HG02973 (cell line): Measurements from ENCODE around the gene RPRD1B.

Experiments used
- ATAC-seq: cut with Tn5 transposase; IDR thresholded peaks from one replicate; pipeline ENCODE4 v1.9.1; 2021; ENCODE audit warnings: moderate library complexity; ENCODE audit not compliant: unreplicated experiment

RPRD1B gene

GRCh38 chr20:38116409-38117165, 83.0 kb downstream of the RPRD1B start:
- no peak for ATAC-seq

DNA sequence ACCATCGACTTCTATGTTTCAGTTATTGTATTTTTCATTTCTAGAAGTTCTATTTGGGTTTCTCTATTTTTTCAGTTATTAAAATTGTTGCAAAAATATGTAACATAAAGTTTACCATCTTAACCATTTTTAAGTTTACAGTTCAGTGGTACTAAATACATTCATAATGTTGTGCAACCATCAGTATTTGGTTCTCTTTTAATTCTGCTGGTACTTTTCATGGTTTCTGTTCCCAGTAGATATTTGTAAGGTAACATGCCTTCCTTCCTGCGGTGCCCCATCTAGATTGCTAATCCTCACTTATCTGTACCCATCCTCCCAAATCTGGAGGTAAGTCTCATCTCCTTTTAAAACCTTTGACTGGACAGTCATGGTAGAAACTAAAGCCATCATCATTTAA, 83.7 kb downstream of the RPRD1B start:
- no peak for ATAC-seq

GRCh38 chr20:38117635-38118034, 84.1 kb downstream of the RPRD1B start:
- ATAC-seq: no peak

- ATAC-seq: no peak
Measured at GRCh38 chr20:38119446-38119845, 85.9 kb downstream of the RPRD1B start.

GRCh38 chr20:38120625-38120988, 87.1 kb downstream of the RPRD1B start:
- no peak for ATAC-seq

- ATAC-seq: no peak
Measured at GRCh38 chr20:38121741-38122140, 88.2 kb downstream of the RPRD1B start.

- ATAC-seq: no peak
Measured at GRCh38 chr20:38123021-38123587, 89.6 kb downstream of the RPRD1B start.

DNA sequence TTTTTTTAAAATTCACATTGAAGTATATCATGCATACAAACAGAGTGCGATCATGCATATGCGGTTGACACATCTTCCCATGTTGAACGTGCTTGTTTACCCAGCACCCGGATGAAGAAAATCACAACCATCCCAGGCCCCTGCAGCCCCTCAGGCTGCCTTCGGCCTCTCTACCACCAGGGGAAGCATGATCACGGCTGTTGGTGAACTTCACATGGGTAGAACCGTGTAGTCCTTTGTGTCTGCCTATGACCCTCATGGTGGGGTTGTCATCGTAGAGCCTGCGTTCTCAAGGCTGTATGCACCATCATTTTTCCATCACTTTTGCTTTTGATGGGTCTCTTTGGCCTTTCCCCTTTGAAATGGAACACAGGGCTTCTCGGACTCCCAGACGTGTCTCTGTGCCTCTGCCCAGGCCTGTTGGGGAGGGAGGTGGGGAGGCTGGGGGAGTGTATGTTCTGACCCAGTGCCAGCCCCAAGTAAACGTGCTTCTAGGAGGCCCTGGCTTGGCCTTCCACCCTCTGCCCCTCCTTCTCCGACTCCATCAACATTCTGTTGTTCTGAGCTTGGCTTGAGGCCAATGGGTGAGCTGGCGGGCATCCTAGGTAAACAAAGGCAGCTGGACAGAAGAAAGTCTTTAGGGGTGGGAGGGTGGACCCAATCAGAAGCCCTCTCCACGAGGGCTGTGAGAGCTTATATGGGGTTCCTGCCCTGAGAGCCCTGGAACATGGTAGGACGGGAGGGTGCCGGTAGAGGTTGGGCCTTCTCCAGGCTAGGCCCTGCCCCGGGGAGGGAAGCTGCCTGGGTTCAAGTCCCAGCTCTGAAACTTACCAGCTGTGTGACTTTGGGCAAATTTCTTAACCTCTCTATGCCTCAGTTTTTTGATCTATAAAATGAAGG, 91.9 kb downstream of the RPRD1B start:
- ATAC-seq: no peak

DNA sequence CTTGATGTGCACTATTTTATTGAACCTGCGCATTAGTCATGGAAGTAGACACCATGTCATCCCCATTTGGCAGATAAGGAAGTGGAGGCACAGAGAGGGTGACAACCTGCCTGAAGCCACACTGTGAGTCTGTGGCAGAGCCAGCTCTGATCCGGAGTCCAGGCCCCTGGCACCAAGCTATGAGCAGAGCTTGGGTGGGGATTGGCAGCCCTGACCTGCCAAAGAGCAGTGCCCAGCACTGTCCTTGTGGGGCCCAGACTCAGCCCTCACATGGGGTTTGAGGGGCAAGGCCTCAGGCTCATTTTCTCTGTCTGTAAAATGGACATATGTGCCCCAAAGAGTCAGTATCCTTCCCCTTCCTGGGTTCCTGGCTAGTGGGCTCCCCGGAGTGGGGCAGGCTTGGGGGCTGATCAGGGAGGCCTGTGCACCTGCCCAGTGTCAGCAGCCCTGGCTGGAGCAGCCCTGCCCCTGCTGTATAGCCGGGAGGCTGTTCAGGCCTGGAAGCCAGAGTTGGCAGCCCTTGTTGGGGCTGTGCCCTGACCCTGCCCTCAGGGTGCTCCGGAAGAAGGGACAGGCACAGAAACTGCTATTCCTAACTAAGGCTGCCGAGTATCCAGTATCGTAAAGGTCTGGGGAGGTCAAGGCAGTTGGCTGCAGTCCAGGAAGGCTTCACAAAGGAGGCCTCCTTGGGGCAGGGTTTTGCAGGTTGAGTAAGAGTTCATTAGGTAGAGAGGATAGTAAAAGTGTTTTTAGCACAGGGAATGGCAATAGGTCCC, 92.8 kb downstream of the RPRD1B start:
- no peak for ATAC-seq

DNA sequence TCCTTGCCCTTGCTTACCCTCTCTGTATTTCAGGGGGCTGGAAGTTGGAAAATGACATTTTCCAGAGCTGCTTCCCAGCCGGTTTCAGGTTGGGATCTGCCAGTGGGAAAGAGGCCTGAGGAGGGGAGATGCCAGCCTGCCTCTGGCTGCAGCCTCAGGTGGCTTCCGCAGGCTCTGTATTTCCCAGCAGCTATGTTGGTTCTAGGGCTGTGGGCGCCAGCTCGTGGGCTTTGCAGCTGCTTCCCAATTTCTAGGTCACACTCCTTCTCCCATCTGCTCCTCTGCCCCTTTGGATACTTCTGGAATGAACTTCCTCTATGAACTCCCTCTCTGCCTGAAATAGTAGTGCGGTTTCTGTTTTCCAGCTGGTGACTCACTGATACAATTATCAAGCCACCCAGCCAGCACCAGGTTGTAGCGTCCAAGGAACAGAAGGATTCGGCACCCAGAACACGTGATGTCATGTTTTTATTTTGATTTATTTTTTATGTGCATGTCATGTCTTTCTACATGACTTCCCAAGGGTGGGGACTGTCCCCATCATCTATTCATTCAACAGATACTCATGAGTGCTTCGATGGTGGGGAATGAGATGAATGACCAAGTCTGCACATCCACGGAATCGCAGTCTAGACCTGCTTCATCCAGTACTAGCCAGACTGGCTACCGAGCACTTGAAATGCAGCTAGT, 93.5 kb downstream of the RPRD1B start:
- no peak for ATAC-seq

GRCh38 chr20:38127920-38128528, 94.5 kb downstream of the RPRD1B start:
- ATAC-seq: no peak

- ATAC-seq: no peak
Measured at GRCh38 chr20:38128691-38129090, 95.1 kb downstream of the RPRD1B start.

DNA sequence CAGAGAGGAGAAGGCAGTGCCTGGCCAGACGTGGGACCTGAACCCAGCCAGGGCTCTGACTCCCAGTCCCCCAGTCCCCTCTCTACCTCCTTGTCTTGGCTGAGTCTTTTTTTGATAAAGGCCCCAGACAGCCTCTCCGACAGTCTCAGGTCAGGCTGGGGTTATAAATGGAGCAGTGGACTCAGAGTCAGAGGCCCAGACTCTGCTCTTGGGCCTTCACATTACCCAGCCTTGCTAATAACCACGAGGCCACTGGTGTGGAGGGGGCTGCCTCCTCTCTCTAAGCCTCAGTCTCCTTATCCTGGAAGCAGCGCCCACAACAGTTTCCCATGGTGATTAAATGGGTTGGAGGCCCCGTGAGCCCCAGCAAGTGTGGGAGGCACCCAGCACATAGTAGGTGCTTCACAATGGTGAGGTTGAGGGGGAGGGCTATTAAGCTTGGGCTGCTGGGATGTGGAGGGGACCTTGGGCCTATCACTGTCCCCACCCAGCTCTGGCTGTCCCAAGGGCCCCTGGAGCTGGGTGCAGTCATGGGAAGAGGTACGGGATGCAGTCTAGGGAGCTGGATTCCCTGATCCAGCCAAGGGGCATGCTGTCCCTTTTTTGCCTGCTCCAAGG, 95.8 kb downstream of the RPRD1B start:
- ATAC-seq: no peak

DNA sequence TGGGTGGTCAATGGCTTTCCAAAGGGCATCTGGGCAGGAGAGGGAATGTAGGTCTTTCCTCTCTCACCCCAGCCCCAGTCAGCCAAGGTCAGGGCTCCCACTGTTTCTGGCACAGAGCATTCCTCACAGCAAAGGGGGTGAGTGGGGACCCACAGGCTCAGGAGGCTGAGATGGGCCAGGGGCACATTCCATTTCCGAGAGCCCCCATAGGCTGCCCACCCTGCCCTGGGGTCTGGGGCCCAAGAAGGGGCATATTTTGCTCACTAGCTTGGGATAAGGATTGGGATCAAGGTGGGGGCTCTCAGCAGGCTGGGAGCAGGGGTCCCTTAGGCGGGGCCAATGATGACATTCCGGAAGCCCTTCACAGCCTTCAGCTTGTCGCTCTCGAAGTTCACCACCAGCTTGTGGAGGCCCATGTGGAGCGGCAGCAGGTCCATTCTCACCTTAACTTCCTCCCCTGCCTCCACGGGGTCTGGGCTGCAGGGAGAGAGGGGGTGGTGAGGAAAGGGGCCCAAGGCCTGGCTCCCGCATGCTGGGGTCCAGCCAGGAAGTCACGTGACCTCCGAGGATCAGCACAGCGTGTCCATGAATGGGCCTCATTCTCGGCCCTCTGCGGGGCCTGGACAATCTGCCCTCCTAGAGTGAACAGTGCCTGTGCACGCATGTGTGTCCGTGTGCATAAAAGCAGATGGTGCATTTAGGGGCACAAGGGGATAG, 96.5 kb downstream of the RPRD1B start:
- no peak for ATAC-seq

- ATAC-seq: no peak
Measured at GRCh38 chr20:38130687-38131587, 97.4 kb downstream of the RPRD1B start.

- no peak for ATAC-seq
Measured at GRCh38 chr20:38131588-38132121, 98.1 kb downstream of the RPRD1B start.

DNA sequence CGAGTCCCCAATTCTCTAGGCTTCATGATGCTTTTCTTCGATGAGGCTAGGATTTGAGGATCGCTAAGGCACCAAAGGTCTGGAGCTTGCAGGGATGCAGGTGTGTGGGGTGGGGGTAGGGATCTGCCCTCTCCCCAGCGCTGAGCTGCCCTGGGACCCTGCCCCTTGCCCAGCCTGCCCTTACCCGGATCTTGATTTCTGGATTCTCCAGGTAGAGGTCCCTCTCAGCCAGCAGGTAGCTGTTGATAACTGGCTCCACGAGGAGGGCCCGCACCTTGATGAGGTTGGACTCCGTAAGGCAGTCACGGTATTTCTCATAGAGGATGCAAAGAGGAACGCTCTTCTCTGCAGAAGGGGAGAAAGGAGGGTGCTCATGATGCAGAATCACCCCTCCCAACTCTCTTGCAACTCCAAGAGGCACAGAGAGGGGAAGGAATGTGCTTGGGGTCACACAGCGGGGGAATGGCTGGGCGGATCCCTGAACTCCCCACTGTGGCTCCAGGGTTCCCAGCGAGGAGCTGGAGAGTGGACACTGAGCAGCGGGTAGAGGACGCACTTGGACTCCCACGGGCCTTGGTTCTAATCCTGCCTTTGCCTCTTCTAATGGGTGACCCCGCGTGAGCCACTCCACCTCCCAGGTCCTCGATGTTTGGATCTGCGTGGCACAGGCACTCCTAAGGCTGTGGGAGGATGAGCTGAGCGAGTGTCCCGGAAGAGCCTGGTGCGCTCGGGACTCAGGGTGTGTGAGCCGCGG, 98.8 kb downstream of the RPRD1B start:
- ATAC-seq: no peak
